Left ventricle myocardium superior (tissue), 1 donor: ENCODE results near the gene IRX2. TPM values are rescaled to one million over a fixed set of nuclear protein-coding genes. Genes with fewer than 3 reads are reported as not detected.

Source experiments
- ATAC-seq: fragments of 200-7000 bp; cut with Tn5 transposase; one replicate; pipeline ENCODE4 v1.9.1; 2020; ENCODE audit warnings: mild to moderate bottlenecking, moderate library complexity
- DNase-seq: peaks from one replicate; pipeline ENCODE4 v3.0.0-alpha.2; 2020
- intact Hi-C: fragments of 100-400 bp; cut with micrococcal nuclease; formaldehyde crosslinking; loops from one replicate; pipeline ENCODE4 v1.11.0; 2022
- total RNA-seq: library from RNA; stranded (reverse); fragmentation: NEBNext Ultra II Directional; extraction: Animal tissue kit (Norgen Biotek cat#: 25700); gene quantifications from one replicate; pipeline ENCODE4 v1.2.1, GENCODE V29; 2021
- donor health status: DM: no; HTN: yes; CAD: no; lungs with severe emphysema.

IRX2 gene
- total RNA-seq, 1 donor from 2014 or later: 3.1 TPM

GRCh38 chr5:2757563-2758351, 6.3 kb upstream of the IRX2 start:
- intact Hi-C loops: no loop called here
- ATAC-seq (no peak), DNase-seq (no peak)

- intact Hi-C loops: no loop called here
- DNase-seq (no peak), ATAC-seq (no peak)
Measured at GRCh38 chr5:2756211-2757152, 5.0 kb upstream of the IRX2 start.

- ATAC-seq: no peak
- no peak for DNase-seq
- intact Hi-C loops: no loop called here
Measured at GRCh38 chr5:2755681-2756171, 4.2 kb upstream of the IRX2 start.

DNA sequence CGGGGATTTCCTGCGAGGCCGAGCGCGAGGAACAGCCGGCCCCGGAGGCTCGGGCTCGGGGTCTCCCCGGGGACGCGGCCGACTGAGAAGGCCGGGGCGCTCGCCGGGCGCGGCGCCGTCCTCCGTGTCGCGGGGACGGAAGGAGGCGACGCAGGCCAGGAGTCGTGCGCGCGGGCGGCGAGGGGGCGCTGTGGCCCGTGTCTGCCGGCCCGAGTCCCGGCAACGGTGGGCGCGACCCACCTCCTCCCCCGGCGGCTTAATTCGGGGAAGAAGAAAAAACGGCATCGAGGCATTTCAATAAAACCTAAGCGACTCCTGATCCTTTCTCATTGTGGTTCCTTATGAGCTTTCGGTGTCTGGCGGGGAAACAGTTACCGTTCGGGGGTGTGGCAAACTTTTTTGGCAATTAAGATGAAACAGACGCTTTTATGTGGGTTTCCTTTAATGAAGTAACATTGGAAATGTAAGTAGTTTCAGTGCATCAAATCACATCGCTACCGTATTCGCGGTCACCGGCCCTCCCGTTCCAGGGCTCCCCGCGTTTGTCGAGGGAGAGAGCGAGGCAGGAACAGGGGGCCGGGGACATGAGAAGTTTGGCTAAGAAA, 3.7 kb upstream of the IRX2 start:
- intact Hi-C loops: no loop called here
- no peak for ATAC-seq
- DNase-seq: no peak

- intact Hi-C loops: no loop called here
- ATAC-seq (no peak), DNase-seq (no peak)
Measured at GRCh38 chr5:2754581-2755075, 3.2 kb upstream of the IRX2 start.

GRCh38 chr5:2753452-2754420, 2.3 kb upstream of the IRX2 start:
- intact Hi-C loops: no loop called here
- no peak for ATAC-seq
- no peak for DNase-seq

DNA sequence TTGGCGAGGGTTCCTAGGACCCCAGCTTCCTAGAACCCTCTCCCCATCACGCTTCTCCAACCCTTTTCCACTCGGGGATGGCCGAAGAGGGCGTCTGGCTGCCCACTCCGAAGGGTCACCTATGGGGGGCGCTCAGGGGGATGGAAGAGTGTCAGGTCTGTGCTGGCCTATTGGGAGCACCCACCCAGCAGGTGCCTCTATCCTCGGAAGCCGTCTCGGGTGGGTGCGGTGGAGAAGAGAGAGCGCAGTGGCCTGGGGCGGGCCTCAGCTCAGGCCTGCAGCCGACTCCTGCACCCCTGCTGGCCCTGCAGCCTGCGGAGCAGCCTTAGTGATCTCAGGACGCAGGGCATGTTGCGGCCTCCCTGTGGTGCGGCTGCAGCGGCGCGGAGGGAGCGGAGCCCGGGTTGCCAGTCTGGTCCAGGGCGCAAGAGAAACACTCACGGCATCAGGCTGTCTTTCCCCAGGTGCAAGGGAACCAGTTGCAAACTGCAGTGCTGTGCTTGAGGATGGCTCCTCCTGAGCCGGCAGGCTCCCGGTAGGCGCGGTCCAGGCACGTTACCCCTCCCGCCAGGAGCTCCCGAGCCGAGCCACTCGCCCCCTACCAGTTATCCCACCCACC, 1.5 kb upstream of the IRX2 start:
- no peak for ATAC-seq
- intact Hi-C loops: no loop called here
- DNase-seq: no peak

- ATAC-seq (peak; percentile 70), DNase-seq (peak; percentile 63)
- intact Hi-C loops: no loop called here
Measured at GRCh38 chr5:2752059-2752820, 763 bp upstream of the IRX2 start.

GRCh38 chr5:2750758-2751464, 566 bp downstream of the IRX2 start:
- no peak for DNase-seq
- intact Hi-C loops: no loop called here
- ATAC-seq: peak; percentile 4

- intact Hi-C loops: no loop called here
- DNase-seq (no peak), ATAC-seq (no peak)
Measured at GRCh38 chr5:2750026-2750757, 1.3 kb downstream of the IRX2 start.

DNA sequence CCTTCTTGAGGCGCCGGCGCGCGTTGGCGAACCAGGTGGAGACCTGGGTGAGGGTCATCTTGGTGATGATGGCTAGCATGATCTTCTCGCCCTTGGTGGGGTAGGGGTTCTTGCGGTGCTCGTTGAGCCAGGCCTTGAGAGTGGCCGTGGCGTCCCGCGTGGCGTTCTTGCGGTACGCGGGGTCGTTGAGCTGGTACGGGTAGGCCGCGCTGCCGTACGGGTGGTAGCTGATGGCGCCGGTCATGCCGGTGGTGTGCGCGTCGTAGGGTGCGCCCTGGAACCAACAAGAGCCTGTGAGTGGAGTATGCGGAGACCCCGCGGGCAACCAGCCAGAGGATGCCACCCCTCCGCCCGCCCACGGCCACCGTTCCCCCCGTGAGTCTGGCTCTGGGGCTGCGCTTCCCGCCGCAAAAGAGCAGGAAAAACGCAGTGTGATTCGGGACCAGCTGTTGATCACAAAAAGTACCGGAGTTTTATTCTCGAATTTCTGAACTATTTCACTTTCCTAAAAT, 1.9 kb downstream of the IRX2 start:
- no peak for DNase-seq
- intact Hi-C loops: no loop called here

GRCh38 chr5:2748861-2749513, 2.5 kb downstream of the IRX2 start:
- ATAC-seq (no peak), DNase-seq (no peak)
- intact Hi-C loops: no loop called here

More for the DNA sequence above, 1.9 kb downstream of the IRX2 start:
- ATAC-seq: no peak

- ATAC-seq: no peak
- intact Hi-C loops: no loop called here
- no peak for DNase-seq
Measured at GRCh38 chr5:2748179-2748860, 3.2 kb downstream of the IRX2 start.

GRCh38 chr5:2747363-2748162, 3.9 kb downstream of the IRX2 start:
- ATAC-seq: no peak
- no peak for DNase-seq
- intact Hi-C loops: no loop called here
